ENCODE data around the gene CADM4.
"Not testable (repeated sequence)": the region's sequence is repeated elsewhere in the genome, so short reads cannot be mapped to it uniquely, and the experiment has no call there.

Gene CADM4
- total RNA-seq: 0.36 to 0.57 reads per million in 2 donors

GRCh38 chr19:43639519-43640423, at the start of gene CADM4:
Gene CADM4 (minus strand): TSS chr19:43639850. CDS start chr19:43639790, 60 bp downstream.
- peak; percentile 42 for DNase-seq

GRCh38 chr19:43688059-43688701, 48.5 kb upstream of the CADM4 start:
- DNase-seq: no peak

GRCh38 chr19:43687660-43687997, 48.0 kb upstream of the CADM4 start:
- DNase-seq: no peak

- no peak for DNase-seq
Observed at GRCh38 chr19:43684326-43684725, 44.7 kb upstream of the CADM4 start.

GRCh38 chr19:43683905-43684304, 44.3 kb upstream of the CADM4 start:
- DNase-seq: no peak

- no peak for DNase-seq
Observed at GRCh38 chr19:43682824-43683661, 43.4 kb upstream of the CADM4 start.

- DNase-seq: not testable (repeated sequence)
Observed at GRCh38 chr19:43682269-43682668, 42.6 kb upstream of the CADM4 start.

- DNase-seq: no peak
Observed at GRCh38 chr19:43681821-43682220, 42.2 kb upstream of the CADM4 start.

- no peak for DNase-seq
Observed at GRCh38 chr19:43678512-43679261, 39.0 kb upstream of the CADM4 start.

- no peak for DNase-seq
Observed at GRCh38 chr19:43675906-43676305, 36.3 kb upstream of the CADM4 start.

- DNase-seq: no peak
Observed at GRCh38 chr19:43675269-43675879, 35.7 kb upstream of the CADM4 start.

GRCh38 chr19:43674596-43674995, 34.9 kb upstream of the CADM4 start:
- no peak for DNase-seq

- no peak for DNase-seq
Observed at GRCh38 chr19:43674183-43674582, 34.5 kb upstream of the CADM4 start.

- no peak for DNase-seq
Observed at GRCh38 chr19:43673637-43674036, 34.0 kb upstream of the CADM4 start.

- no peak for DNase-seq
Observed at GRCh38 chr19:43672061-43672679, 32.5 kb upstream of the CADM4 start.

GRCh38 chr19:43668406-43669109, 28.9 kb upstream of the CADM4 start:
- DNase-seq: peak; percentile 58

- no peak for DNase-seq
Observed at GRCh38 chr19:43667876-43668405, 28.3 kb upstream of the CADM4 start.

GRCh38 chr19:43667126-43667875, 27.7 kb upstream of the CADM4 start:
- DNase-seq: no peak

- DNase-seq: no peak
Observed at GRCh38 chr19:43664018-43664417, 24.4 kb upstream of the CADM4 start.

- DNase-seq: no peak
Observed at GRCh38 chr19:43662487-43662886, 22.8 kb upstream of the CADM4 start.

All from activated gamma-delta T cell (primary cell).